Keratinocyte (primary cell): ENCODE measurements around the gene RFC4. TPM values are rescaled to one million over a fixed set of nuclear protein-coding genes. Genes with fewer than 3 reads are reported as not detected.
A peak's percentile ranks its signal among the peaks of the same experiment; 100 is the strongest.

Experiments
- DNase-seq: peaks from one replicate; pipeline ENCODE4 v3.0.0-alpha.2; 2011; ENCODE audit warnings: low read depth, missing footprints, low spot score
- FAIRE-seq: peaks from 2 replicates; lab custom pipeline; 2011; peaks lifted over from hg19 to GRCh38; lab: Jason Lieb, UNC
- H2AFZ ChIP-seq: 2 replicates; pipeline ENCODE4 v1.6.0; 2012; ENCODE audit warnings: low read length, control low read depth, inconsistent platforms; ENCODE audit not compliant: control insufficient read depth
- H3K27ac ChIP-seq: 2 replicates; pipeline ENCODE4 v1.5.1; 2011; ENCODE audit warnings: low read length; ENCODE audit not compliant: control insufficient read depth, insufficient read depth
- H3K27me3 ChIP-seq: 3 replicates; pipeline ENCODE4 v1.6.0; 2011; ENCODE audit warnings: low read length; ENCODE audit not compliant: control insufficient read depth, insufficient read depth; ENCODE audit errors: extremely low read depth
- H3K36me3 ChIP-seq, 2 experiments: 2 replicates in 1 of 2; 3 replicates in 1 of 2; pipeline ENCODE4 v1.5.1; 2011; ENCODE audit warnings: low read length in 2 of 2, mild to moderate bottlenecking in 1 of 2; ENCODE audit not compliant: control insufficient read depth in 2 of 2, insufficient read depth in 2 of 2; ENCODE audit errors: extremely low read depth in 1 of 2
- H3K4me1 ChIP-seq: 3 replicates; pipeline ENCODE4 v1.5.1; 2011; ENCODE audit warnings: low read length; ENCODE audit not compliant: control insufficient read depth, insufficient read depth; ENCODE audit errors: extremely low read depth
- H3K4me2 ChIP-seq: 3 replicates; pipeline ENCODE4 v1.6.0; 2011; ENCODE audit warnings: low read depth, low read length; ENCODE audit not compliant: control insufficient read depth, insufficient read depth; ENCODE audit errors: extremely low read depth
- H3K4me3 ChIP-seq, 3 experiments: fragments of 200-600 bp in 1 of 3; sonication (generic) in 1 of 3; 2 replicates in 2 of 3; 3 replicates in 1 of 3; pipeline ENCODE4 v1.5.1; 2011 to 2016; ENCODE audit warnings: low read length in 3 of 3, mild to moderate bottlenecking in 3 of 3, control low read depth in 2 of 3, inconsistent platforms in 1 of 3, low read depth in 1 of 3, mixed read lengths in 1 of 3, mixed run types in 1 of 3, moderate library complexity in 1 of 3; ENCODE audit not compliant: control insufficient read depth in 2 of 3, insufficient read depth in 2 of 3; ENCODE audit errors: extremely low read depth in 1 of 3
- H3K79me2 ChIP-seq: 2 replicates; pipeline ENCODE4 v1.6.0; 2012; ENCODE audit warnings: low read length; ENCODE audit not compliant: control insufficient read depth, insufficient read depth
- H3K9ac ChIP-seq: 3 replicates; pipeline ENCODE4 v1.6.0; 2011; ENCODE audit warnings: low read length; ENCODE audit not compliant: control insufficient read depth, insufficient read depth; ENCODE audit errors: extremely low read depth
- H3K9me1 ChIP-seq: 3 replicates; pipeline ENCODE4 v1.6.0; 2011; ENCODE audit warnings: low read length; ENCODE audit not compliant: control insufficient read depth, insufficient read depth; ENCODE audit errors: extremely low read depth
- H3K9me3 ChIP-seq: 2 replicates; pipeline ENCODE4 v1.5.1; 2012; ENCODE audit warnings: low read depth, low read length; ENCODE audit not compliant: control insufficient read depth
- H4K20me1 ChIP-seq: 3 replicates; pipeline ENCODE4 v1.6.0; 2011; ENCODE audit warnings: low read length; ENCODE audit not compliant: control insufficient read depth, insufficient read depth; ENCODE audit errors: extremely low read depth
- EZH2 ChIP-seq: IDR thresholded peaks from one replicate; pipeline ENCODE4 v1.6.1; 2012; ENCODE audit warnings: inconsistent platforms, mild to moderate bottlenecking, low read length, moderate library complexity
- dilution Hi-C: fragments of 300-500 bp; cut with MboI; formaldehyde crosslinking; loops from one replicate; pipeline ENCODE4 v1.7.0; 2020; ENCODE audit warnings: low sequenced_read_pairs; ENCODE audit not compliant: extremely low pct_ligation_motif_present
- polyA plus RNA-seq, 5 experiments: library from polyadenylated mRNA; depleted of rRNA in 3 of 5; stranded (reverse) in 3 of 5; stranded (forward) in 1 of 5; unstranded in 1 of 5; fragments of >200 nt; gene quantifications; 1 replicate in 1 of 5; 2 replicates in 3 of 5; 3 replicates in 1 of 5; pipeline versions ENCODE4 v1.2.1 to v1.2.3, GENCODE V29; 2011 to 2012; ENCODE audit warnings: missing spikeins in 2 of 5, low read depth in 1 of 5, low replicate concordance in 1 of 5
- TF ChIP-seq, protein P1 (sequence below), 3 experiments: IDR thresholded peaks in 1 of 3; conservative IDR thresholded peaks in 1 of 3; optimal IDR thresholded peaks in 1 of 3; 2 replicates in 2 of 3; 3 replicates in 1 of 3; pipeline versions ENCODE3 to v1.5.1; 2011; ENCODE audit warnings: low read length in 3 of 3, mild to moderate bottlenecking in 3 of 3, moderate library complexity in 2 of 3, control low read depth in 1 of 3, inconsistent platforms in 1 of 3; ENCODE audit not compliant: insufficient read depth in 2 of 3; ENCODE audit errors: extremely low read depth in 1 of 3

RFC4 gene
- polyA plus RNA-seq, 1 donor (not counting 4 experiments of a cell fraction or from before 2014, with no cell fraction given): 22.8 TPM

DNA sequence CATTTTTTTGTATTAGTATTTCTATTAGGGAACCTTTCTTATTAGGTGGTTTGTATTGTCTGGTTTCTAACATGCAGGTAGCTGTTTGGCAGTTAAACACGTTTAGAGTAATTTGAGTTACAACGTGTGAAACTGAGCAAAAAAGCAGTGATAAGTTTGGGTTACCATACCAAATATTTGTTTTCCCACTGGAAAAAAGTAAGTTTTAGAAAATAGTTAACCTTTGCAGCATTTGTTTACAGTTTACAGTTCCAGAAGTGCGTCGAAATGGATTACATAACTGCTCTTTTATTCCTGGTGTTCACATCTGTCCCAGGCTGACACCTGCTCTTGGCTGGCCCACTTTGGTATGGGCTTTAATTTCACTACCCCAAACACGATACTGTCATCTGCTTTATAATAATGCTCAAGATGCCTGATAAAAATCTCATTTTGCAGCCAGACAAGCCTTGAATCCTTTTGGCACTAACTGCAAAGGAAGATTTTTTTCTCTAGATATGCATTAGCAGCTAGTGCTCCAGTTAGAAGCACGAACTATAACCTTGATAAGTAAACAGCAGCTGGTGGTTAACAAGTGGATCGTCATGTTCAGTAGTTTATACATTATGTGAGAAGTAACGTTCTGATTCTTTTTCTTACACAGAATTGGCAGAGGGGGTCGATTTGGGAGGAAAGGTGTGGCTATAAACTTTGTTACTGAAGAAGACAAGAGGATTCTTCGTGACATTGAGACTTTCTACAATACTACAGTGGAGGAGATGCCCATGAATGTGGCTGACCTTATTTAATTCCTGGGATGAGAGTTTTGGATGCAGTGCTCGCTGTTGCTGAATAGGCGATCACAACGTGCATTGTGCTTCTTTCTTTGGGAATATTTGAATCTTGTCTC lies 17.6 kb downstream of the RFC4 start:
- no peak for TF ChIP-seq EZH2
- TF ChIP-seq, protein P1, sequence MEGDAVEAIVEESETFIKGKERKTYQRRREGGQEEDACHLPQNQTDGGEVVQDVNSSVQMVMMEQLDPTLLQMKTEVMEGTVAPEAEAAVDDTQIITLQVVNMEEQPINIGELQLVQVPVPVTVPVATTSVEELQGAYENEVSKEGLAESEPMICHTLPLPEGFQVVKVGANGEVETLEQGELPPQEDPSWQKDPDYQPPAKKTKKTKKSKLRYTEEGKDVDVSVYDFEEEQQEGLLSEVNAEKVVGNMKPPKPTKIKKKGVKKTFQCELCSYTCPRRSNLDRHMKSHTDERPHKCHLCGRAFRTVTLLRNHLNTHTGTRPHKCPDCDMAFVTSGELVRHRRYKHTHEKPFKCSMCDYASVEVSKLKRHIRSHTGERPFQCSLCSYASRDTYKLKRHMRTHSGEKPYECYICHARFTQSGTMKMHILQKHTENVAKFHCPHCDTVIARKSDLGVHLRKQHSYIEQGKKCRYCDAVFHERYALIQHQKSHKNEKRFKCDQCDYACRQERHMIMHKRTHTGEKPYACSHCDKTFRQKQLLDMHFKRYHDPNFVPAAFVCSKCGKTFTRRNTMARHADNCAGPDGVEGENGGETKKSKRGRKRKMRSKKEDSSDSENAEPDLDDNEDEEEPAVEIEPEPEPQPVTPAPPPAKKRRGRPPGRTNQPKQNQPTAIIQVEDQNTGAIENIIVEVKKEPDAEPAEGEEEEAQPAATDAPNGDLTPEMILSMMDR (optimal IDR thresholded peaks at IDR 0.05 in 1 of 3, IDR thresholded peaks at IDR 0.05 in 1 of 3, conservative IDR thresholded peaks at IDR 0.05 in 1 of 3; ENCODE audit: extremely low read depth in 1 of 3, insufficient read depth in 2 of 3, low read length in 3 of 3): no peak
- no peaks in the 10 kb centered on the region for H3K9me3 ChIP-seq
- peaks cover 35 to 54% of the 10 kb centered on the region in 2 experiments for H3K36me3 ChIP-seq
- H3K4me2 ChIP-seq: no peak overlapping the region
- no peaks in the 10 kb centered on the region for H3K27me3 ChIP-seq
- H3K4me3 ChIP-seq: no peak overlapping the region
- dilution Hi-C loops: no loop called here
- H4K20me1 ChIP-seq: peaks cover 50% of the 10 kb centered on the region
- H2AFZ ChIP-seq: no peak overlapping the region
- H3K9ac ChIP-seq: no peak overlapping the region
- H3K9me1 ChIP-seq: no peaks in the 10 kb centered on the region
- DNase-seq: no peak
- no peak for FAIRE-seq
- peaks cover 40% of the 10 kb centered on the region for H3K79me2 ChIP-seq
- peaks cover 16% of the 10 kb centered on the region for H3K4me1 ChIP-seq
- H3K27ac ChIP-seq: no peak overlapping the region

DNA sequence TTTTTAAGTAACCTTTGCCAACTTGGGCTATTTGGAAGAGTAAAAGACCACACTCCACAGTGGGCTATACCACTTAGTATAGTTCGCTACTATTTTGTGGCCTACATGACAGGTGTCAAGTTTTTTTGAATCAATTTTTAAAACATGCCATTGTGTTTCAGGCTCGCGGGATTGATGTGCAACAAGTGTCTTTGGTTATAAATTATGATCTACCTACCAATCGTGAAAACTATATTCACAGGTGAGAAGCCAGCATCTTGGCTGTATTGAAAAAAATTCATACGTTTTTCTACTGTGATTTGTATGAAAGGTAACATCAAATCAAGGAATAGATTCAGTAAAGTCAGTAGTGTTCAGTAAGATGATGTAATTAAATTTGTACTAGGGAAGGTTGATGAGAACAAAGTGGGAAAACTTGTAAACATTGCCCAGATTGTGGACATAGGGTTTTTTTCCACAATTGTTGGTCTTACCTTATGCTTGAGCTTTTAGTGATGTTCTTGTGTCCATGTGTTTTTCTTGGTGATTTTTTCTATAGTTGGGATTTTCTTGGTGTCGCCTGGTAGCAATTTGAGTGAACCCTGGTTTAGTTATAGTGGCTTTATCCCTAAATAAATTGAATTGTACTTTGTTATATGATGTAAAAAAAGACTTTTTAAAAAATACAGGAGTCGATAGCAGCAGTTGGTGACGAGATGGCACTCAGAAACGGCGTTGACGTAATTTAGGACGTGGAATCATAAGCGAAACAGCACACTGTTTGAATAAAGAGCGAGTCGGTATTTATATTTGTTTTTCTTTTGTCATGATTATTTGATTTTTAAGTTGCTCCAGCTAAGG lies 18.4 kb downstream of the RFC4 start:
- Histone ChIP-seq H3K27ac (no peak overlapping the region), H3K4me3 (peak overlapping the region in 1 of 3 experiments; percentile 98), H2AFZ (no peak overlapping the region), H3K36me3 (peaks cover 37 to 52% of the 10 kb centered on the region in 2 experiments), H3K9me1 (no peaks in the 10 kb centered on the region), H3K4me2 (peak overlapping the region; percentile 88), H3K9ac (no peak overlapping the region), H3K27me3 (no peaks in the 10 kb centered on the region), H3K79me2 (peaks cover 43% of the 10 kb centered on the region), H4K20me1 (peaks cover 50% of the 10 kb centered on the region), H3K4me1 (peaks cover 16% of the 10 kb centered on the region), H3K9me3 (no peaks in the 10 kb centered on the region)
- TF ChIP-seq, protein P1 (optimal IDR thresholded peaks at IDR 0.05 in 1 of 3, IDR thresholded peaks at IDR 0.05 in 1 of 3, conservative IDR thresholded peaks at IDR 0.05 in 1 of 3; ENCODE audit: extremely low read depth in 1 of 3, insufficient read depth in 2 of 3, low read length in 3 of 3): no peak
- TF ChIP-seq EZH2: no peak
- dilution Hi-C loops: no loop called here
- DNase-seq (no peak), FAIRE-seq (no peak)
